Peyer's patch (tissue), 4 donors: ENCODE results near the gene PAK3. TPM values are rescaled to one million over a fixed set of nuclear protein-coding genes. Genes with fewer than 3 reads are reported as not detected.
A peak's percentile ranks its signal among the peaks of the same experiment; 100 is the strongest.

Experiments used
- DNase-seq, 3 donors: peaks; one replicate each; pipeline ENCODE4 v3.0.0-alpha.2; 2017 to 2019
- H3K27ac ChIP-seq, 4 donors: fragments of 200-600 bp; sonication (generic); one replicate each; pipeline ENCODE4 v1.5.1; 2016 to 2019
- H3K27me3 ChIP-seq, 2 donors: fragments of 200-600 bp; sonication (generic); one replicate each; pipeline ENCODE4 v1.5.1; 2019
- H3K36me3 ChIP-seq, 3 donors: fragments of 200-600 bp; sonication (generic); one replicate each; pipeline ENCODE4 v1.5.1; 2016 to 2019
- H3K4me1 ChIP-seq, 4 donors: fragments of 200-600 bp; sonication (generic); one replicate each; pipeline ENCODE4 v1.5.1; 2016 to 2019
- H3K4me3 ChIP-seq, 4 donors: fragments of 200-600 bp; sonication (generic); 1 replicate in 3 of 4; 2 replicates in 1 of 4; pipeline ENCODE4 v1.5.1; 2016 to 2019; ENCODE audit warnings: mild to moderate bottlenecking in 1 of 4
- H3K9me3 ChIP-seq, 4 donors: fragments of 200-600 bp; sonication (generic); one replicate each; pipeline ENCODE4 v1.5.1; 2016 to 2019; ENCODE audit warnings: mild to moderate bottlenecking in 1 of 4
- POLR2A ChIP-seq, 2 donors: fragments of 450-650 bp; IDR thresholded peaks; one replicate each; pipeline ENCODE4 v1.5.1; 2017; ENCODE audit warnings: antibody characterized with exemption in 2 of 2, mild to moderate bottlenecking in 2 of 2, moderate library complexity in 2 of 2
- total RNA-seq, 4 donors: library from RNA; depleted of rRNA; stranded (reverse); fragments of >200 nt; gene quantifications; one replicate each; pipeline ENCODE4 v1.1.0, GENCODE V29; 2016
- TF ChIP-seq, protein P1 (sequence below), 6 experiments: fragments of 450-650 bp in 4 of 6; fragments of 200-600 bp in 2 of 6; sonication (generic) in 1 of 6; IDR thresholded peaks; one replicate each; pipeline ENCODE4 v1.5.1; 2017 to 2019; ENCODE audit warnings: antibody characterized with exemption in 6 of 6, mild to moderate bottlenecking in 3 of 6, moderate library complexity in 1 of 6

The PAK3 gene
- 1 to 10 TPM in 1 of 4 donors, under 1 TPM in 3; 0.13 to 8.3 (median 0.18) TPM for total RNA-seq

DNA sequence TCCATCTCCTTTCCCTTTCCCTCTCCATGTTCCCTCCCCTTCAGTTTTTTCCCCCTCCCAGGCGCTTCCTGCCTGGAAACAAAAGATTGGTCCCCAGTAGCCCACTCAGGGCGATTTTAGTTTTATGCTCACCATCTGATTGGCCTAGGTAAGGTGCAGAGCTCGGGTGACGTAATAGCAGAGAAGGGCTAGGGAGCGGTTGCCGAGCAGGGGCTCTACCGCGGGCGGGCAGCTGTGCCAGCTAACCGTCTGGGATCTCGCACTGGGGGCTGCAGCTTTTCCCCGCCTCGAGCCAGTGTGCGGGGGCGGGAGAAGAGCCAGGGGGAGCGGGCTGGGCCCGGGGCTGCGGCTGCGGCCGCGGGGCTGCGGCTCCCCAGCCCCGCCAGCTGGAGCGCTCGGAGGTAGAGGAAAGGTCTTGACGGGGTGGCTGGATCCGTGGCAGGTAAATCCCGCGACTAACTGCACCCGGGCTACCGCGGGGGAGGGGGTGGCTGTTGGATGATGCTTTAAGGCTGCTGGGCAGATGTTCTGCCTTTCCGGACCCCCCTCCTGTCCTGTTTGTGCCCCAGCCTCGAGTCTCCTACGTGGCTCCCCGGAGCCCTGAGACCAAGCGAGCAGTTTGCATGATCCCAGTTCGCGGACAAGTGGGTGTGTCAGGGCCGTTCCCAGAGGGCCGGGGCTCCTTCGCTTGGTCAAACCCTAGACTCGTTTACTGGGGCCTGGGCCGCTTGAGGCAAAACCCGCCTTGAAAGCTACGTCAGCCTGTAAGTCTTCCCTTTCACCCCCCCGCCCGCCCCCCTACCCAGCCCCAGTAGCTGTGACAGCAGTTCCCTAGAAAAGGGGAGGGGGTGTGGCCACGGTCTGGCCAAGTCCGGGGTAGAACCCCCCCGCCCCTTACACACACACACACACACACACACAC, at the start of gene PAK3:
PAK3 (plus strand) TSS at position 218 of the 922 bp plus-strand sequence. CDS start 26,913 bp downstream, outside the sequence.
- no peak for TF ChIP-seq POLR2A (IDR thresholded peaks at IDR 0.05)
- TF ChIP-seq, protein P1, sequence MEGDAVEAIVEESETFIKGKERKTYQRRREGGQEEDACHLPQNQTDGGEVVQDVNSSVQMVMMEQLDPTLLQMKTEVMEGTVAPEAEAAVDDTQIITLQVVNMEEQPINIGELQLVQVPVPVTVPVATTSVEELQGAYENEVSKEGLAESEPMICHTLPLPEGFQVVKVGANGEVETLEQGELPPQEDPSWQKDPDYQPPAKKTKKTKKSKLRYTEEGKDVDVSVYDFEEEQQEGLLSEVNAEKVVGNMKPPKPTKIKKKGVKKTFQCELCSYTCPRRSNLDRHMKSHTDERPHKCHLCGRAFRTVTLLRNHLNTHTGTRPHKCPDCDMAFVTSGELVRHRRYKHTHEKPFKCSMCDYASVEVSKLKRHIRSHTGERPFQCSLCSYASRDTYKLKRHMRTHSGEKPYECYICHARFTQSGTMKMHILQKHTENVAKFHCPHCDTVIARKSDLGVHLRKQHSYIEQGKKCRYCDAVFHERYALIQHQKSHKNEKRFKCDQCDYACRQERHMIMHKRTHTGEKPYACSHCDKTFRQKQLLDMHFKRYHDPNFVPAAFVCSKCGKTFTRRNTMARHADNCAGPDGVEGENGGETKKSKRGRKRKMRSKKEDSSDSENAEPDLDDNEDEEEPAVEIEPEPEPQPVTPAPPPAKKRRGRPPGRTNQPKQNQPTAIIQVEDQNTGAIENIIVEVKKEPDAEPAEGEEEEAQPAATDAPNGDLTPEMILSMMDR (IDR thresholded peaks at IDR 0.05) = no peak
- Histone ChIP-seq H3K4me1 (no peaks in the 10 kb centered on the region), H3K9me3 (no peaks in the 10 kb centered on the region), H3K36me3 (no peaks in the 10 kb centered on the region), H3K27ac (peak within 1 kb of the TSS in 2 of 4 donors; percentile 9 to 38), H3K4me3 (peak within 1 kb of the TSS; percentile 35 to 54 (median 46)), H3K27me3 (no peaks in the 10 kb centered on the region)
- peak in 1 of 3 donors; percentile 50 for DNase-seq

DNA sequence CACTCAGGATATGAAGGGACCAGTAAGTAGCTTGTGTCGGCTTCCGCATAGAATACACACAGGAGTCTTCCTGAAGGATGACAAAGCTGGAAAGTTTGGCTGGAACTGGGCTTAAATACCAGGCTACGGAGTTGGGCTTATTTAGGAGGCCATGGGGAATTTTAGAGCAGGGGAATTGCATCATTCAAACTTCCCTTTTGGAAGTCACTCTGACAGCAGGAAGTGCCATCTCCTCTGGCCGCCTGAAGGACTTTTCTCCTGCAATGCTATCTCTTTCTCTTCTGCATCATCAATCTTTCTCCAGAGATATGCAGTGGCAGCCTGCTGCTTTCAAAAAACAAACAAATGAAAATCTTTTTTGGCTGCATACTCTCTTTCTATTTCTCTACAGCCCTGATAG, 48.4 kb upstream of the PAK3 start:
- DNase-seq = no peak
- H3K27me3 ChIP-seq = no peaks in the 10 kb centered on the region
- no peak overlapping the region for H3K4me3 ChIP-seq
- H3K36me3 ChIP-seq = no peaks in the 10 kb centered on the region
- no peak for TF ChIP-seq POLR2A (IDR thresholded peaks at IDR 0.05)
- TF ChIP-seq, protein P1 (IDR thresholded peaks at IDR 0.05) = no peak
- H3K27ac ChIP-seq = no peak overlapping the region
- H3K4me1 ChIP-seq = no peaks in the 10 kb centered on the region
- H3K9me3 ChIP-seq = no peaks in the 10 kb centered on the region

DNA sequence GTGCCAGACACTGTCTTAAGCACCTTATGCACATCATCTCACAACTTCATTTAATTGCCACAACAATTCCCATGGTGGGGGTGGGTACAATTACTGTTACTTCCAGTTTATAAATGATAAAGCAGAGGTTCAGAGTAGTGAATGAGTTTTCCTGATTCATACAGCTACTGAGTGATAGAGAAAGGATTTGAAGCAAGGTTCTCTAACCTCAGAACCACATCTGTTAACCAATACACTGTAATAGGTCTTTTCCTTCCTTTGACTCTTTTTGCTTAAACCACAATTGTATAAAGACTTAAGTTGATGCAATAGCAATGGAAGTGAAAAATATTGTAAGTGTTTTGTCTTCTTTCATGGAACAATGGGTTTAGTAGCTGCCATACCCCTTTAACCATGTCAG, 43.5 kb upstream of the PAK3 start:
- Histone ChIP-seq H3K36me3 (no peaks in the 10 kb centered on the region), H3K27ac (no peak overlapping the region), H3K9me3 (no peaks in the 10 kb centered on the region), H3K4me1 (no peaks in the 10 kb centered on the region), H3K27me3 (no peaks in the 10 kb centered on the region), H3K4me3 (no peak overlapping the region)
- DNase-seq = no peak
- TF ChIP-seq, protein P1 (IDR thresholded peaks at IDR 0.05) = no peak
- no peak for TF ChIP-seq POLR2A (IDR thresholded peaks at IDR 0.05)

DNA sequence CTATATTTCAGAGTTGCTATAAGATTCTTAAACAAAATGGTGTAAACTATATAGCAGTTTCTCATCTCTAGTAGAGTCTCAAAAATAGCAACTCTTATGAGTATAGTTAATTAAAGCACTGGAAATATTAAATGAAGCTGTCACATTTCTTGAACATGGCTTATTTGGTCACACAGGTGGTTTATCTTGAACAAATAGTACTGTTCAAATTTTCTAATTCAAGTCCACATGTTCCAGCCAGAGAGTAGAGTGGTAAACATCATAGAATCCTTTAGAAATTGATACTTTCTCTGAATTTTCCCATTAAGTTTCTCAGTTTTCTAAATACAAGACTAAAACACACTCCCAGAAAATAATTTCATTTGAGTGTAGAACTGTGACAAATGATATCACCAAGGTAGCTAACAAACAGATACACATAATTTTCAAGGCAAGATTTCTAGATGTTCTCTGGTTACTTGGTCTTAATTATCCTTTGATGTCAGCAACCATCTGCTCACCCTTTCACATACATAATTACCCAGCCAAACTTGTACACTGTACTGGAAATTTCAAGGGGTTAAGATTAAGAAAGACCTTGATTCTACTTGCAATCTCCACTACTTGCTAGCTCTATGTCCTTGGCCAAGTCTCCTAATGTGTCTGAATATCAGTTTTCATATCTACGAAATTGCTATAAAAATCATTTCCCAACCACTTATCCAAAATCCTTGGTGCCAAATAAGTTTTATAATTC, 24.3 kb upstream of the PAK3 start:
- Histone ChIP-seq H3K27me3 (no peaks in the 10 kb centered on the region), H3K4me1 (no peaks in the 10 kb centered on the region), H3K4me3 (no peak overlapping the region), H3K9me3 (no peaks in the 10 kb centered on the region), H3K27ac (no peak overlapping the region), H3K36me3 (no peaks in the 10 kb centered on the region)
- TF ChIP-seq, protein P1 (IDR thresholded peaks at IDR 0.05) = no peak
- no peak for TF ChIP-seq POLR2A (IDR thresholded peaks at IDR 0.05)
- no peak for DNase-seq

DNA sequence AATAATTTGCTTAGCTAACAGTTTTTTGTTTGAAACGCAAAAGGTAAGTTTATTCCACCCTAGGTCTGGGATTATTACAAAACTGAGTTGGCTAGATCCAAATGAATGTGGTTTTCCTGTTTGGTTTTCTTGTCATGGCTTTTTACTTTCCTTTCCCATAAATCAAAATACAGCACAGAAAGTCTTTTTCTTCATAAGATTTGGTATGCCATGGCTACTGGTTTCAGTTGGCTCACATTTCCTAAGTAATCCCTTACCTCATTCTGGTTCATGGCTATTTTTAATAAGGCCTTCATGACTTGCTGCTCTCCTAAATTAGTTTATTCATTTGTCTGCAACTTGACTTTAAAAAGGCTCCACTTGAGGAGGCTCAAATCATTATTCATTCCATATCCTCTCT, 12.9 kb upstream of the PAK3 start:
- DNase-seq = no peak
- no peak overlapping the region for H3K27ac ChIP-seq
- H3K9me3 ChIP-seq = no peaks in the 10 kb centered on the region
- no peak for TF ChIP-seq POLR2A (IDR thresholded peaks at IDR 0.05)
- TF ChIP-seq, protein P1 (IDR thresholded peaks at IDR 0.05) = no peak
- H3K4me1 ChIP-seq = no peaks in the 10 kb centered on the region
- H3K4me3 ChIP-seq = no peak overlapping the region
- H3K27me3 ChIP-seq = no peaks in the 10 kb centered on the region
- H3K36me3 ChIP-seq = no peaks in the 10 kb centered on the region
